Brain pericyte (primary cell): Measurements from ENCODE around the gene MAGEB17.
"Not testable (repeated sequence)": the region's sequence is repeated elsewhere in the genome, so short reads cannot be mapped to it uniquely, and the experiment has no call there.

Source experiments
- DNase-seq: peaks from one replicate; pipeline ENCODE4 v3.0.0-alpha.2; 2012; ENCODE audit warnings: low read depth, low spot score

Gene MAGEB17

GRCh38 chrX:16156692-16157331 is 10.5 kb upstream of the MAGEB17 start:
- no peak for DNase-seq

DNA sequence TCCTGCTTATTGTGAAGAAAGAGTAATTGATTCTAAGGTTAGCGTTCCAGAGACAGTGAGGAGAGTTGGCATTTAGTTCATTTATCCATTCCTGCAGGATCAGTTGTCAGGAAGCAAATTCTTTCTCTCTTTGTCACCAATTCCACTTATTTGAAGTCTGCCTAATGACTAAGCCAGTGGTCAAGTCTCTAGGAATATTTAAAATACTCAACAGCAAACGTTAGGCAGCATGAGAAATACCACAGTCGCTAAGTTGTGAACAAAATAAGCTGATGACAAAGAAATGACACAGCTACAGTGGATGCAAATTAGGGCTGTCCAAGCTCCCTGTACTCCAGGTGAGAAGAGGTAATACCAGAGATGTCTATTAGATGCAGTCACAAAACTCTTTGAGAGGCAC is 6.6 kb upstream of the MAGEB17 start:
- no peak for DNase-seq

DNA sequence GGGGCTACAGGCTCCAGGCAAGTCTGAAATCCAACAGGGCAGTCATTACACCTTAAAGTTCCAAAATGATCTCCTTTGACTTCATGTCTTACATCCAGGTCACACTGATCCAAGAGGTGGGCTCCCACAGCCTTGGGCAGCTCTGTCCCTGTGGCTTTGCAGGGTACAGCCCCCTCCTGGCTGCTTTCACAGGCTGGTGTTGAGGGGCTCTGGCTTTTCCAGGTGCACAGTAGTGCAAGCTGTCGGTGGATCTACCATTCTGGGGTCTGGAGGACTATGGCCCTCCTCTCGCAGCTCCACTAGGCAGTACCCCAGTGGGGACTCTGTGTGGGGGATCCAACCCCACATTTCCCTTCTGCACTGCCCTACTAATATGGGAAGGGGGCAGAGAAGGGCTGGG is 6.1 kb upstream of the MAGEB17 start:
- not testable (repeated sequence) for DNase-seq

GRCh38 chrX:16162391-16162790 is 4.9 kb upstream of the MAGEB17 start:
- DNase-seq, result no peak

GRCh38 chrX:16164748-16165147 is 2.5 kb upstream of the MAGEB17 start:
- no peak for DNase-seq

GRCh38 chrX:16171039-16171438 is 3.8 kb downstream of the MAGEB17 start:
- no peak for DNase-seq

DNA sequence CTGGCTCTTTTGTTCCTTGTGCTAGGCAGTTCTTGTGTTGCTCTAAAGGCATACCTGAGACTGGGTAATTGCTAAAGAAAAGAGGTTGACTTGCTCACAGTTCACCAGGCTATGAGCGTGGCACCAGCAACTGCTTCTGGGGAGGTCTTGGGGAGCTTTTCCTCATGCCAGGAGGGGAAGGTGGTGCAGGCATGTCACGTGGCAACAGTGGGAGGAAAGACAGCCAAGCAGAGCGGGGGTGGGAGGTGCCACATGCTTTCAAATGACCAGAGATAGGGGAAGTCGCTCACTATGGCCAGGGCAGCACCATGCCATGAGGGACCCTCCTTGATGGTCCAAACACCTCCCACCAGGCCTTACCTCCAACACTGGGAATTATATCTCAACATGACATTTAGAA is 4.7 kb downstream of the MAGEB17 start:
- no peak for DNase-seq

- no peak for DNase-seq
Measured at GRCh38 chrX:16172391-16172790, 5.1 kb downstream of the MAGEB17 start.

- DNase-seq, result no peak
Measured at GRCh38 chrX:16175329-16176061, 8.2 kb downstream of the MAGEB17 start.

GRCh38 chrX:16177260-16177659 is 10.0 kb downstream of the MAGEB17 start:
- no peak for DNase-seq

- not testable (repeated sequence) for DNase-seq
Measured at GRCh38 chrX:16183843-16184242, 16.6 kb downstream of the MAGEB17 start.

DNA sequence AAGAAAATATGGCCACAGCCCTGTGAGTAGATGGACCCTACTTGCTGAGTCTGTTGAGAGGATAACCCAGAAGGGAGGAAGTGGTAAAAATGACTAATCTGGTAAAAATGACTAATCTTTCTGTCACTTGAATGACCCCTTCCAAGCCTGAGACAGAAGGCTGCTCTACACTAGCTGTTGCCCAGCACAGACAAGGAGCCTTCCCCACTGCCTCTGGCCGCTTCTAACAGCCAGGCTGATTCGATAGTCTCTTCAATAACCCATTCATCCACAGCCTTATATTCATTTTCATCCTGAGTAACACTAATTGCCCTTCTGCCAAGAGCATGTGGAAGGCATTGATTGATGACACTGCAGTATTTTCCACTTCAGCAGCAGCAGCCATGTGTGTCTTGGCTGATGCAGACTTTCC is 18.4 kb downstream of the MAGEB17 start:
- DNase-seq, result no peak

DNA sequence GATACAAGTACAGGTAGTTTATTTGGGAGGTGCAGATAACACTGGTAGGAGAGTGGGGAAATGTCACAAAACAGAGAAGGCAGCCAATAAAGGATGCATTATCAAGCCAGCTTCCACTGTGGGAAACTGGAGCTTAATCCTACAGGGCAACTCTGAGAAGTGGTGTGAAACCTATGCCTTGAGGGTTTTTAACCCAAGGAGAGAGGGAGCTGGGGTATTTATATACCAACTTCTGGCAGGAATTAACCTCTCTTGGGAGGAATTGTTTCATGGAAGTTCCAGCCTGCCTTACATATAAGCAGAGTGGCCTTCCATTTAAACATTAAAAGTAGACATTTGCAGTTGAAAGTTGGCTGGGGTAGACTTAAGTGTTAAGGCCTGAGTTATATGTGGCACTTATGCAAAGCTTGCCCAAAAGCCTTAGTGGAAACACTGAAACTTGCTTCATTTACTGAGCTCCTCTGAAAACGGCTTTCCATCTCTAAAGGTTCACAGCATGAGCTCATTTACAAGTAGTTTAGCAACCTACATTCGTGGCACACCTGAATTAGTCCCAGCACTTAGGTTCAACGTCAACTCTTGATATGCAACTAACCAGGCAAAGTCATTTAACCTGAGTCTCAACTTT is 19.2 kb downstream of the MAGEB17 start:
- DNase-seq, result no peak

DNA sequence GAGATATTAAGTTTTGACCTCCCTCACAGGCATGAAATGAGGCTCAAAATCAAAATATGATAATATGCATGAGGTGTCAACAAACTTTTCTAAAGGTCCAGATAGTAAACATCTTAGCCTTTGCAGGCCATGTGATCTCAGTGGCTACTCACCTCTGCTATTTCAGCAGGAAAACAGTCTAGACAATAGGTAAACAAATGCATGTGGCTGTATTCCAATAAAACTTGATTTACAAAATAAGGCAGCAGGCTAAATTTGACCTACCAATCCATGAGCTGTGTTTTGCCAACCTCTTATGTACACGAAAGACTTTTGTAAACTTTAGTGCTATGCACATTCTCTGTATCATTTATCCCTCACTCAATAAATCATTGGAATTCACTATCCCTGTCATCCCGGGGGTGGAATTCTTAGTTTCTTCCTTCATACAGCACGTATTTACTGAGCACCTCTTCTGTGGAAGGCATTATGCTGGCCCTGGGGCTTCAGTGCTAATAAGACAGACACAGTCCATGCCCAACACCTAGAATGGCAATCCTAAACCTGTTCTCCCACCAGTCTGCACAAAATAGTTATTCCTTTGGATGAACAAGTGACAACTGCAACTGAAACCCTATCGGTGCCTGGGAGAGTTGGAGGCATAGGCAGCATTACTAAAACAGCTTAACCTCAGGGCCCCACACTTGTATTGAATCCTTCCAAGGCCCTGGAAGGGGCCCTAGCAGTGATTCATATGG is 19.9 kb downstream of the MAGEB17 start:
- DNase-seq, result no peak

DNA sequence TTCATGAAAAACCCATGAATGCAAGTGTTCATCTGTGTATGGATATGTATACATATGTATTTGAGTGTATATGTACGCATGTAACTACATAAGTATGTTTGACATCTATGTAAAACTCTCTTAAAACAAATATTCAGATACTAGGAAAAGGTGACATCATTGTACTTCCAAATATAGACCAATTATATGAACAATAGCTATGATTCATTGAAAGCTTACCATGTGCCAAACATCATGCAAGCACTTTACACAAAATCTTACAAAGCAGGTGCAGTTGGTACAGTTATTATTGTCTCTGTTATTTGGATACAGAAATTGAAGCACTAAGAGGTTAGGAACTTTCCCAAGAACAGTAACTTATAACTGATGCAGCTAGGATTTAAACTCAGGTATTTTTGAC is 21.4 kb downstream of the MAGEB17 start:
- DNase-seq, result no peak

GRCh38 chrX:16191605-16192004 is 24.3 kb downstream of the MAGEB17 start:
- DNase-seq, result no peak

DNA sequence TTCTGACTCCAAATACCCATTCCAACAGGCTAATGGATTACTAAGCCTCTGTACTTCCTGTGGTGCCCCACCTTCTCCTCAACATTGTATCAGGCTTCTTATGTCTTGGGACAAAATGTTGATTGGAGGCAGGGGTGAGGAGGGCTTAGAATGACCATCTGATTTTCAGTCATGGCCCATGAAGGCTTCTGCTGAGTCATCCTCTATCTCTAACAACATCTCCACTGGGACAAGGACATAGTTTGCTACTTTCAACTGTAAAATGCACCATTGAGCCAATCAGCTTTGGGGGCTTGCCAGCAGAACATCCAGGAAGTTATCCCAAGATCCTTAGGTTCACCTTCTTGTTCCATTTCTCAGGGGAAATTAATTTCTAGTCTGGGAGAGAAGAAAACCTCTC is 29.5 kb downstream of the MAGEB17 start:
- DNase-seq, result no peak

- no peak for DNase-seq
Measured at GRCh38 chrX:16199343-16199742, 32.1 kb downstream of the MAGEB17 start.

DNA sequence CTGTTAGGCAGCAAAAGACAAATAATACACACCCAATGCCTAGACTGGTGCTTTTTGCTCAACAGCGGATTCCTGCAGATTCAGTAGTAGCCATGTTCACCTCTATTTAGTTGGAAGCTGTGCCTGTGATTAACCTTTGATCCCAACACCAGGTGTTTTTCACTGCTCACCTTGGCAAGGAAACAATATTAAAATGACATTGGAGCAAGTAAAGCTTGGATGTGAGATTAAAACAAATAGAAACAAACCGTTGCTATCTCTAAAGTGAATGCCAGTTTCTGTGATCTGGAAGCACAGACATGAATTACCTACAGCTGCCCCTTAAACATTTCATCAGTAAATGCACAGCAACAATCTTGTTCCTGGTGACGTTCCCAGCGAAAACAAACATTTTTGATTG is 35.7 kb downstream of the MAGEB17 start:
- no peak for DNase-seq

DNA sequence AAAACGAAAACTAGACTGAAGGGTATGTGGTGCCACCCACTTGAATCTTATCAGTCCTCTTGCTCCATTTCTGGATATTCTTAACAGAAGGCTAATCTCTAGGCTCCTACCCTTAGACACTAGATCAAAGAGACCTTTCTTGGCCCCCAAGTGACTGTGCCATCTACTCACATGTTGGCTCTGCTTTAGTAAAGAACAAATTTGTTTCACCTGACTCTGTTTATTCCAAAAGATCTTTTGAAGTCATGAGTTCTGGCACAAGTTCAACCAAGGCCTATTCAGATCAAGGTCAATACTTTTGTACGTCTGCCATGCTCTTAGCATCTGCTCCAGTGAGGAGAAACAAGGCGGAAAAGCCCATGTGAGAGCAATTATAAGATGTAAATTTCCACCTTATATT is 37.3 kb downstream of the MAGEB17 start:
- DNase-seq, result no peak

DNA sequence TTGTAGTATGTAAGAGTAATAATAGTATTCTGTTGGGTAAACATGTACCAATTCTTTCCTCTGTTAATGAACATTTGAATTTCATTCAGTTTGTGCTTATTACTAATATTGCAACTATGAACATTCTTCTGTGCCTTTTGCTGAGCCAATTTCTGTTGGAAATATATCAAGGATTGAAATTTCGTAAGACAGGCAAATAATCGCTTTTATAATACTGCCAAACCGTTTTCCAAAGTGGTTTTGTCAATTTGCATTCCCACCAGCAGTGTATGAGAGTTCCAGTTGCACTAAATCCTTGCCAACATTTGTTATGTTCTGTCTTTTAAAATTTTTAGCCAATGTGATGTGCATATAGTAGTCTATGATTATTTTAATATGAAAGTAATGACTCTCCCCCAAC is 38.6 kb downstream of the MAGEB17 start:
- DNase-seq, result no peak

DNA sequence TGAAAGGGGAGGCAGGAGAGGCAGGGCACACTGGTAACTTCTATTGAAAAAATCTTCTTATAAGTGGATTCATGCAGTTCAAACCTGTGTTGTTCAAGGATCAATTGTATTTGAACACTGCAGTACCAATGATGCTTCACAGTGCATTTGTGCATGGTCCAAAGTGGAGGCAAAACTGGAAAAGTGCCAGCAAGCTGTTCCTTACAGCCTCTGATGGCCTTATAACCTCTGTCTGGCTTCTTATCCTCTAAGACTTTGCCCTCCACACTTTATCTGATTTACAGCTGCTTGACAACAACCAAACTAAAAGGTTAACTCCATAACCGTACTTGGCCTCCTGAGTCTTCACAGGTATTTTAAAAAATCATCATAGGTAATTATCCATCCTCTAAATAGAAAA is 40.4 kb downstream of the MAGEB17 start:
- no peak for DNase-seq
